ENCODE measurements around the gene UQCC2. TPM values are rescaled to one million over a fixed set of nuclear protein-coding genes. Genes with fewer than 3 reads are reported as not detected.

Gene UQCC2
- total RNA-seq, 1 donor from 2014 or later, result 48.7 TPM

GRCh38 chr6:33726696-33727095 is 15.2 kb upstream of the UQCC2 start:
- DNase-seq, result no peak
- Mint-ChIP-seq H3K36me3 (ENCODE audit: unreplicated experiment) (no peaks in the 10 kb centered on the region), H3K27me3 (ENCODE audit: unreplicated experiment) (peaks cover 15% of the 10 kb centered on the region), H3K4me3 (ENCODE audit: unreplicated experiment) (no peak overlapping the region), H3K27ac (ENCODE audit: unreplicated experiment) (no peak overlapping the region), H3K9me3 (ENCODE audit: unreplicated experiment) (peaks cover 2% of the 10 kb centered on the region), H3K4me1 (ENCODE audit: low read depth, unreplicated experiment) (peaks cover 14% of the 10 kb centered on the region)
- no peak for TF ChIP-seq CTCF (IDR thresholded peaks at IDR 0.05; ENCODE audit: partially characterized antibody, unreplicated experiment)

DNA sequence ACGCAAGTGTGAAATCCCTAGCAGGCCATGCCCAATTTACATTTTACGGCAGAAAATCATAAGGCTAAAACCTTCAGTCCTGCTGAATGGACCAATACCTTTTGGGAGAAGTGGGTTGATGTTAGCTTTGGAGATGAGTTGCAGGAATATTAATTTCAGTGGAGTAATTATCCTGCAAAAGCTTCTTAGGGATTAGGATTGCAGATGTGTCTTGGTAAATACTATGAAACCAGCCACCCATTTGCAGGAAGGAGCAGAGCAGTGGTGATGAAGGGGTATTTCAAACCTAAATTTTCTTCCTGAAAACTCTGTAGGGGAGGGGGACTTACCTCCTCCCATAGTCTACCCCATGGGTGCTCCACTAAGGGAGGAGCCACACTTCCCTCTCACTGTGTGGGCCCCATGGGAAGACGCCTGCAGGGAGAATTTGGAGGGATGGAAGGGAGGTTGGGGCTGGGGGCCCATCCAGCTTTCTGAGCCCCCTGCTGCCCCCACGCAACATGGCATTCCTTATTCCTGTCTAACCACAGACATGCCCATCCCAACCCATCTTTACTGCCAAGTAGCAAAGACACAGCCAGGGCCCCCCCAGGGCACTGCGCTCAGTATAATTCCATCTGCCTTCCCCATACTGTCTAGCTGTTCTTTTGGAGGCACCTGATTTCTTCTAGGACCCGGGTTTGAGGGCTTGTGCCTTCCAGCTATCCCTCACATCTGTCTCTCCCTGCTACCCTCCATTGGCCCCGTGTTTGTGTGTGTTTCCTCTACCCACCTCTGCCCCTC is 14.6 kb upstream of the UQCC2 start:
- Mint-ChIP-seq H3K27me3 (ENCODE audit: unreplicated experiment) (peaks cover 10% of the 10 kb centered on the region), H3K9me3 (ENCODE audit: unreplicated experiment) (peaks cover 2% of the 10 kb centered on the region), H3K27ac (ENCODE audit: unreplicated experiment) (no peak overlapping the region), H3K4me1 (ENCODE audit: low read depth, unreplicated experiment) (peaks cover 14% of the 10 kb centered on the region), H3K36me3 (ENCODE audit: unreplicated experiment) (no peaks in the 10 kb centered on the region), H3K4me3 (ENCODE audit: unreplicated experiment) (no peak overlapping the region)
- no peak for TF ChIP-seq CTCF (IDR thresholded peaks at IDR 0.05; ENCODE audit: partially characterized antibody, unreplicated experiment)
- no peak for DNase-seq

GRCh38 chr6:33725222-33725621 is 13.7 kb upstream of the UQCC2 start:
- no peak for DNase-seq
- peaks cover 8% of the 10 kb centered on the region for H3K4me1 Mint-ChIP-seq (ENCODE audit: low read depth, unreplicated experiment)
- TF ChIP-seq CTCF (IDR thresholded peaks at IDR 0.05; ENCODE audit: partially characterized antibody, unreplicated experiment), result no peak
- H3K27me3 Mint-ChIP-seq (ENCODE audit: unreplicated experiment), result peaks cover 8% of the 10 kb centered on the region
- no peak overlapping the region for H3K27ac Mint-ChIP-seq (ENCODE audit: unreplicated experiment)
- no peaks in the 10 kb centered on the region for H3K36me3 Mint-ChIP-seq (ENCODE audit: unreplicated experiment)
- H3K4me3 Mint-ChIP-seq (ENCODE audit: unreplicated experiment), result no peak overlapping the region
- peaks cover 2% of the 10 kb centered on the region for H3K9me3 Mint-ChIP-seq (ENCODE audit: unreplicated experiment)

DNA sequence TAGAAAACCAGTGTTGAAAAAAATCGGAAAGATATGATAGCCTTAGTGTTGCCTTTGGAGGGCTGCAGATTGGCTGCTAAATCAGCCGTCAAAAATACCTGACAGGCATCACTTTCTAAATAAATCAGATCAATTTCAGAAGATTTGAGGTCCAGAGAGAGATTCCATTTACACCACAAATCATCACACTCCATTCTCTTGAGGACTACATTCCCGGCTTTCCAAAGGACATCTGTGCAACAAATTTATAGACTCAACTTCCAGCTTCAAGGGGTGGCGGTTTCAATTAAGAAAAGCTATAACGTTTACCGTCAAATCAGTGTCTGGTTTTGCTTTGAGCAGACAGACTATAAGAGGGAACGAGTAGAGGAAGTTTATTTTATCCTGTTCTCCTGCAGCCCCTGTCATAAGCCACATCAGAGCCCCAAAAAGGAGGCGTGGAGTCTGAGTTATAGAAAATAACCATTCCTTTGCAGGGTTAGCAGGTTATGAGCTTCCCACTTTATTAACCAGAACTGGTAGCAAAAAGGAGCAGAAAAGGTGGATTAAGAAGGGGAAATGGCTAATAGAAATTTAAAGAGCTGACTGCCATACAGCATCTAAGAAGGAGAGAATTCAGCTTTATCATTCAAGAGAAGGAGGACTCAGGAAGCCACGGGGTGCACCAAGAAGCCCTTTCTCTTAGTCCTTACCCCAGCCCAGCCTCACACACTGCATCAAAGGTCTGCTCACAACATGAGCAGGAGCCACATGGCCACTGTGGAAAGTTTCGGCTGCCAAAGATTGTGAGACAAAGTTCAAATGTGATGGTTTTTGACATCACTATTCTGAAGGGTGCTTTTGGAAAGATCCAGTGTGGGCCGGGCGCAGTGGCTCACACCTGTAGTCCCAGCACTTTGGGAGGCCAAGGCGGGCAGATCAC is 12.9 kb upstream of the UQCC2 start:
- Mint-ChIP-seq H3K9me3 (ENCODE audit: unreplicated experiment) (peaks cover 2% of the 10 kb centered on the region), H3K4me3 (ENCODE audit: unreplicated experiment) (no peak overlapping the region), H3K36me3 (ENCODE audit: unreplicated experiment) (no peaks in the 10 kb centered on the region)

More for the DNA sequence above, 12.9 kb upstream of the UQCC2 start:
- no peak for DNase-seq
- Mint-ChIP-seq H3K27ac (ENCODE audit: unreplicated experiment) (no peak overlapping the region), H3K27me3 (ENCODE audit: unreplicated experiment) (peaks cover 10% of the 10 kb centered on the region), H3K4me1 (ENCODE audit: low read depth, unreplicated experiment) (peaks cover 5% of the 10 kb centered on the region)
- TF ChIP-seq CTCF (IDR thresholded peaks at IDR 0.05; ENCODE audit: partially characterized antibody, unreplicated experiment), result no peak
